Neuronal stem cell (in vitro differentiated cells): ENCODE results near the gene FOSL2.

ENCODE experiments used
- DNase-seq: peaks from one replicate; pipeline ENCODE4 v3.0.0-alpha.2; 2013; ENCODE audit warnings: low spot score
- H2AFZ ChIP-seq: one replicate; pipeline ENCODE4 v1.6.1; 2013; ENCODE audit warnings: mild to moderate bottlenecking, low read length, inconsistent platforms
- H2AK5ac ChIP-seq: 2 replicates; pipeline ENCODE4 v1.6.1; 2013; ENCODE audit warnings: low read depth, mild to moderate bottlenecking, inconsistent platforms, low read length, moderate library complexity, mixed read lengths
- H2BK120ac ChIP-seq: 2 replicates; pipeline ENCODE4 v1.6.1; 2013; ENCODE audit warnings: low read depth, mild to moderate bottlenecking, inconsistent platforms, low read length, moderate library complexity, mixed read lengths
- H2BK12ac ChIP-seq: one replicate; pipeline ENCODE4 v1.6.1; 2013; ENCODE audit warnings: low read length, inconsistent platforms
- H2BK15ac ChIP-seq: 2 replicates; pipeline ENCODE4 v1.6.1; 2013; ENCODE audit warnings: mild to moderate bottlenecking, low read length, inconsistent platforms, mixed read lengths
- H2BK5ac ChIP-seq: one replicate; pipeline ENCODE4 v1.6.1; 2013; ENCODE audit warnings: inconsistent platforms, mild to moderate bottlenecking, low read length, moderate library complexity
- H3K14ac ChIP-seq: one replicate; pipeline ENCODE4 v1.6.1; 2013; ENCODE audit warnings: low read length, inconsistent platforms
- H3K18ac ChIP-seq: 2 replicates; pipeline ENCODE4 v1.6.1; 2013; ENCODE audit warnings: low read length, inconsistent platforms
- H3K23ac ChIP-seq: 2 replicates; pipeline ENCODE4 v1.6.1; 2013; ENCODE audit warnings: low read depth, mild to moderate bottlenecking, mixed read lengths, low read length, inconsistent platforms; ENCODE audit not compliant: poor library complexity
- H3K27ac ChIP-seq: replicated peaks from 3 replicates; pipeline ENCODE4 v1.5.1; 2013; ENCODE audit warnings: low read length, inconsistent platforms
- H3K27me3 ChIP-seq, 3 experiments: 2 replicates each; pipeline ENCODE4 v1.6.1; 2013; ENCODE audit warnings: low read length in 3 of 3, mild to moderate bottlenecking in 2 of 3, inconsistent platforms in 1 of 3, low read depth in 1 of 3, mixed read lengths in 1 of 3, moderate library complexity in 1 of 3; ENCODE audit not compliant: control insufficient read depth in 3 of 3, insufficient read depth in 3 of 3
- H3K36me3 ChIP-seq, 2 donors: replicated peaks in 1 of 2; 2 replicates each; pipeline ENCODE4 v1.6.1; 2013; ENCODE audit warnings: low read length in 2 of 2; ENCODE audit not compliant: control insufficient read depth in 2 of 2, insufficient read depth in 2 of 2
- H3K4ac ChIP-seq: 2 replicates; pipeline ENCODE4 v1.6.1; 2013; ENCODE audit warnings: inconsistent platforms, mild to moderate bottlenecking, low read length, moderate library complexity
- H3K4me1 ChIP-seq, 2 donors: 1 replicate in 1 of 2; 2 replicates in 1 of 2; pipeline ENCODE4 v1.6.1; 2013; ENCODE audit warnings: low read length in 2 of 2, low read depth in 1 of 2; ENCODE audit not compliant: control insufficient read depth in 2 of 2, insufficient read depth in 1 of 2
- H3K4me2 ChIP-seq: one replicate; pipeline ENCODE4 v1.6.1; 2013; ENCODE audit warnings: mild to moderate bottlenecking, low read length, inconsistent platforms; ENCODE audit not compliant: insufficient read depth, poor library complexity, severe bottlenecking
- H3K4me3 ChIP-seq, 2 donors: 2 replicates each; pipeline ENCODE4 v1.5.1; 2013; ENCODE audit warnings: low read length in 2 of 2, mild to moderate bottlenecking in 2 of 2, inconsistent platforms in 1 of 2, moderate library complexity in 1 of 2
- H3K79me1 ChIP-seq: one replicate; pipeline ENCODE4 v1.6.1; 2013; ENCODE audit warnings: low read depth, mild to moderate bottlenecking, inconsistent platforms, low read length, moderate library complexity
- H3K9ac ChIP-seq: one replicate; pipeline ENCODE4 v1.6.1; 2013; ENCODE audit warnings: mild to moderate bottlenecking, low read depth, low read length, inconsistent platforms; ENCODE audit not compliant: poor library complexity
- H3K9me3 ChIP-seq, 2 donors: replicated peaks in 1 of 2; 2 replicates each; pipeline versions ENCODE3 to v1.6.1; 2013; ENCODE audit warnings: low read length in 2 of 2, mild to moderate bottlenecking in 2 of 2, inconsistent platforms in 1 of 2, low read depth in 1 of 2, mixed read lengths in 1 of 2, moderate library complexity in 1 of 2; ENCODE audit not compliant: control insufficient read depth in 2 of 2, insufficient read depth in 1 of 2
- H4K8ac ChIP-seq: one replicate; pipeline ENCODE4 v1.6.1; 2013; ENCODE audit warnings: low read depth, mild to moderate bottlenecking, inconsistent platforms, low read length, moderate library complexity
- H4K91ac ChIP-seq: one replicate; pipeline ENCODE4 v1.6.1; 2013; ENCODE audit warnings: low read length, low read depth, mild to moderate bottlenecking, inconsistent platforms; ENCODE audit not compliant: poor library complexity
- WGBS, 2 donors: extraction: QIAGEN DNeasy Blood & Tissue Kit; methylation state at CpG; one replicate each; pipeline ENCODE4 v1.1.7; 2013; ENCODE audit warnings: missing lambda C conversion rate in 2 of 2, mixed read lengths in 1 of 2; ENCODE audit not compliant: insufficient read length in 2 of 2, insufficient replicate concordance in 1 of 2; ENCODE audit errors: extremely low coverage in 2 of 2; 5-methylcytosine and 5-hydroxymethylcytosine counted together

FOSL2 gene

GRCh38 chr2:28347596-28347995, 45.1 kb upstream of the FOSL2 start:
- H3K79me1 ChIP-seq: no peaks in the 10 kb centered on the region
- H3K4ac ChIP-seq: no peak overlapping the region
- no peak overlapping the region for H2BK120ac ChIP-seq
- H3K4me1 ChIP-seq: peaks cover 4 to 13% of the 10 kb centered on the region in 2 donors
- H2BK15ac ChIP-seq: peak overlapping the region; percentile 76
- no peaks in the 10 kb centered on the region for H3K27me3 ChIP-seq
- H4K8ac ChIP-seq: no peak overlapping the region
- H3K9me3 ChIP-seq: no peaks in the 10 kb centered on the region
- H2BK12ac ChIP-seq: no peak overlapping the region
- H3K9ac ChIP-seq: no peak overlapping the region
- no peak overlapping the region for H3K27ac ChIP-seq
- H2BK5ac ChIP-seq: no peak overlapping the region
- no peak overlapping the region for H3K14ac ChIP-seq
- H3K23ac ChIP-seq: no peak overlapping the region
- H2AK5ac ChIP-seq: peak overlapping the region; percentile 8
- H3K4me2 ChIP-seq: no peak overlapping the region
- H4K91ac ChIP-seq: no peak overlapping the region
- no CpG with 5 or more reads among the region's 9 CpGs for WGBS, 2 donors
- no peaks in the 10 kb centered on the region for H3K36me3 ChIP-seq
- H3K4me3 ChIP-seq: no peak overlapping the region
- peak overlapping the region; percentile 15 for H2AFZ ChIP-seq
- DNase-seq: no peak
- peak overlapping the region; percentile 86 for H3K18ac ChIP-seq

DNA sequence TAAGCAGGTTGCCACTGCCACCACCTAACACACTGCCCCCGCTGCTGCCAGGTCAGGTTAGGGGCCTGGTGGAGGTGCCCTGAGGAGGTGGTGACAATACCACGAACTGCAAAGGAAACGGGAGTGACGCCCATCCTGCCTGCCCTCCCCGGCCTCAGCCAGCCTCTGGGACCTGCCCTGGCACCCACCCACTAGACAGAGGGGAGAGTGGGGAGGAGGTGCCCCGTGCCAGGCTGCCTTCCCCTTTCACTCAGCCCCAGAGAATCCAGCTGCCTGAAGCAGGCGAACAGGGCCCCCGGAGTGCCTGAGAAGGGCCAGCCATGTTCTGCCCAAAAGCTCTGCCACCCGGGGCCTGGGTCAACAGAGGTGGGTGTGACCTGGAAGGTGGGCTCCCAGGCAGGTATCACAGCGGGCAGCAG, 44.5 kb upstream of the FOSL2 start:
- H3K4ac ChIP-seq: no peak overlapping the region

GRCh38 chr2:28348921-28349320, 43.7 kb upstream of the FOSL2 start:
- no peak overlapping the region for H4K91ac ChIP-seq
- no peak overlapping the region for H2BK15ac ChIP-seq
- no peak overlapping the region for H2BK5ac ChIP-seq
- H3K4me2 ChIP-seq: no peak overlapping the region
- H3K4ac ChIP-seq: no peak overlapping the region
- no peak overlapping the region for H3K18ac ChIP-seq
- no peak overlapping the region for H3K27ac ChIP-seq
- no peak overlapping the region for H3K23ac ChIP-seq
- 100% methylated on average over 1 of the region's 11 CpGs; no CpG with 5 or more reads in 1 of the 2 donors for WGBS, 2 donors
- H2BK120ac ChIP-seq: no peak overlapping the region
- no peak overlapping the region for H2BK12ac ChIP-seq
- no peaks in the 10 kb centered on the region for H3K27me3 ChIP-seq
- no peak overlapping the region for H3K4me3 ChIP-seq
- no peak overlapping the region for H4K8ac ChIP-seq
- no peak overlapping the region for H2AFZ ChIP-seq
- H3K14ac ChIP-seq: no peak overlapping the region
- H3K79me1 ChIP-seq: no peaks in the 10 kb centered on the region
- no peak overlapping the region for H2AK5ac ChIP-seq
- DNase-seq: no peak
- H3K36me3 ChIP-seq: no peaks in the 10 kb centered on the region
- H3K9ac ChIP-seq: no peak overlapping the region
- no peaks in the 10 kb centered on the region for H3K9me3 ChIP-seq
- peaks cover 0 to 13% of the 10 kb centered on the region in 2 donors for H3K4me1 ChIP-seq

More for the DNA sequence above, 44.5 kb upstream of the FOSL2 start:
- Histone ChIP-seq H3K23ac (no peak overlapping the region), H3K18ac (peak overlapping the region; percentile 86), H3K9me3 (no peaks in the 10 kb centered on the region), H2BK12ac (peak overlapping the region; percentile 50), H2AFZ (no peak overlapping the region), H3K4me1 (peaks cover 0 to 13% of the 10 kb centered on the region in 2 donors), H4K8ac (no peak overlapping the region), H3K4me2 (no peak overlapping the region), H3K9ac (no peak overlapping the region), H3K27ac (no peak overlapping the region), H2AK5ac (peak overlapping the region; percentile 8), H2BK15ac (peak overlapping the region; percentile 76), H3K27me3 (no peaks in the 10 kb centered on the region), H2BK5ac (no peak overlapping the region), H4K91ac (no peak overlapping the region), H3K4me3 (no peak overlapping the region), H2BK120ac (no peak overlapping the region), H3K79me1 (no peaks in the 10 kb centered on the region), H3K14ac (no peak overlapping the region), H3K36me3 (no peaks in the 10 kb centered on the region)
- no CpG with 5 or more reads among the region's 10 CpGs for WGBS, 2 donors
- no peak for DNase-seq

DNA sequence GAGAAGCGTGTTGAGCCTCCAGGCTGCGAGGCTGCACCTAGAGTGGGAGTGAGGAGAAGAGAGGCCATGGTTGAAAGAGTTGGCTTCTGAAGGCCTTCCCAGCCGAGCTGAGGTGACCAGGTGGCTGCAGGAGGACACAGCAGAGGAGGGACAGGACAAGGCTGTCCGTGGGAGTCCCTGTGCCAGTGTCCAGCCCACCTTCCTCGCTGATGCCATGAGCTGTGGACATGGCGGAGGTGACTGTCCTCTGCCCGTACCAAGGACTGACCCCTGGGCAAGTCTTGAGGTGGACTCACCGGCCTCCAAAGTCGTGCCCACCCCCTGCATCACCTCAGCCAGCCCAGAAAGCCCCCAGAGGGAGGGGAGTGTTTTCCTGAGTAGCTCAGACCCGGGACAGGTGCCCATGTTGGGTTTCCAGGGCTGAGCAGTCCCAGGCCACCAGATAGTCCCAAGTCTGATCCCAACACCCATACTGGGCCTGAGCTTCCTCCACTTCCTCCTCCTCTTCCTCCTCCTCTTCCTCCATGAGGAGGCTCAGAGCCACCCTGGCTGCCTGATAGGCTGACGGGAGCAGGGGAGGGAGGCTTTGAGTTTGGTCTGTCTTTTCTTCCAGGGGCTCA, 43.0 kb upstream of the FOSL2 start:
- H3K79me1 ChIP-seq: no peaks in the 10 kb centered on the region
- no peak overlapping the region for H4K91ac ChIP-seq
- no peak overlapping the region for H3K14ac ChIP-seq
- no peak overlapping the region for H4K8ac ChIP-seq
- WGBS, 2 donors: no CpG with 5 or more reads among the region's 11 CpGs
- H2BK5ac ChIP-seq: no peak overlapping the region
- no peak for DNase-seq
- H2AK5ac ChIP-seq: peak overlapping the region; percentile 23
- no peaks in the 10 kb centered on the region for H3K36me3 ChIP-seq
- H3K9ac ChIP-seq: no peak overlapping the region
- peak overlapping the region; percentile 74 for H3K18ac ChIP-seq
- H2AFZ ChIP-seq: peak overlapping the region; percentile 28
- no peak overlapping the region for H3K4me3 ChIP-seq
- peak overlapping the region; percentile 77 for H3K4ac ChIP-seq
- H2BK120ac ChIP-seq: peak overlapping the region; percentile 21
- H3K27ac ChIP-seq: no peak overlapping the region
- peaks cover 0 to 11% of the 10 kb centered on the region in 2 donors for H3K4me1 ChIP-seq
- peak overlapping the region; percentile 36 for H2BK12ac ChIP-seq
- no peaks in the 10 kb centered on the region for H3K9me3 ChIP-seq
- no peak overlapping the region for H3K23ac ChIP-seq
- no peak overlapping the region for H3K4me2 ChIP-seq
- H3K27me3 ChIP-seq: no peaks in the 10 kb centered on the region
- peak overlapping the region; percentile 71 for H2BK15ac ChIP-seq
